Right cardiac atrium (tissue), 5 donors: ENCODE data around the gene SLC6A6. TPM values are rescaled to one million over a fixed set of nuclear protein-coding genes. Genes with fewer than 3 reads are reported as not detected.
A peak's percentile ranks its signal among the peaks of the same experiment; 100 is the strongest.
"Not testable (repeated sequence)": the region's sequence is repeated elsewhere in the genome, so short reads cannot be mapped to it uniquely, and the experiment has no call there.

Source experiments
- ATAC-seq, 2 donors: fragments of 200-7000 bp; cut with Tn5 transposase; one replicate each; pipeline versions ENCODE4 v1.8.0 to v1.9.1; 2020; ENCODE audit warnings: moderate library complexity in 2 of 2, mild to moderate bottlenecking in 1 of 2
- DNase-seq, 3 donors: peaks; one replicate each; pipeline ENCODE4 v3.0.0-alpha.2; 2020
- H3K27ac ChIP-seq: one replicate; pipeline ENCODE4 v1.5.1; 2013; ENCODE audit warnings: mild to moderate bottlenecking, low read length, control low read depth, moderate library complexity
- H3K27me3 ChIP-seq: one replicate; pipeline ENCODE4 v1.6.1; 2013; ENCODE audit not compliant: control insufficient read depth, insufficient read depth
- H3K4me1 ChIP-seq: one replicate; pipeline ENCODE4 v1.6.1; 2013; ENCODE audit warnings: low read length; ENCODE audit not compliant: control insufficient read depth, insufficient read depth
- H3K4me3 ChIP-seq: one replicate; pipeline ENCODE4 v1.5.1; 2013; ENCODE audit warnings: low read length, control low read depth
- H3K9me3 ChIP-seq: one replicate; pipeline ENCODE4 v1.6.1; 2013; ENCODE audit warnings: low read length; ENCODE audit not compliant: control insufficient read depth
- WGBS: extraction: QIAGEN DNeasy Blood & Tissue Kit; methylation state at CpG from one replicate; pipeline ENCODE4 v1.1.7; 2013; 5-methylcytosine and 5-hydroxymethylcytosine counted together
- intact Hi-C, 4 donors: fragments of 100-400 bp; cut with DNase I; formaldehyde crosslinking; loops; one replicate each; pipeline versions ENCODE4 v1.11.0 to v1.14.0; 2022 to 2023
- polyA plus RNA-seq: library from polyadenylated mRNA; stranded (reverse); fragments of 200-250 nt; gene quantifications from one replicate; pipeline ENCODE4 v1.2.3, GENCODE V29; 2013
- total RNA-seq, 4 donors: library from RNA; stranded (reverse); fragmentation: NEBNext Ultra II Directional; extraction: Animal tissue kit (Norgen Biotek cat#: 25700); gene quantifications; one replicate each; pipeline ENCODE4 v1.2.1, GENCODE V29; 2021
- donor health status: healthy with polysubstance abuse.
- donor health status: DM: no; HTN: yes; CAD: no.
- donor health status: DM: no; HTN: no; CAD: no.
- donor health status: DM: no; HTN: yes; CAD: no; lungs with severe emphysema.
- donor health status: DM: yes; HTN: yes; CAD: no.

SLC6A6 gene
- total and polyA plus RNA-seq, 5 donors, result 21.3 to 106 (median 31.6) TPM

DNA sequence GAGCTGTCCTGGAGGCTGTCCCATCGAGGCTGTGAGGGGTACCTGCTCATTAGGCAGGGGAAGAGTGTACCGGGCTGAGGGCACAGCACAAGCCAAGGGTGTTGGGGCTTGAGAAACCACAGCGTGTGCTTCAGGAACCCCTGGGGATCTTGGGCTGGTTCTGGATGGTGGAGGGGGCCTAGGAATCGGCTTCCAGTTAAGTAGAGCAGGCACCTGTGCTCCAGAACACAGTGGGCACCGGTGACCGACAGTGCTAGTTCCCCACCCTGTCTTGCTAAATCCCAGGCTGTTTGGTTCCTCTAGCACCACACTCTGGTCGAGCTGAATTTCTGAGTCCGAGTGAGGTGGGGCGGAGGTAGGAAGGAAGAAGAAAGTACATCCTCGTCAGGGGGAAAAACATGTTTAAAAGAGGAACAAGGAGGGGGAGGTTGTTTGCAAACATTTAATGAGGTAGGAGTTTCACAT, 29.1 kb downstream of the SLC6A6 start:
- ATAC-seq, result no peak
- H3K4me3 ChIP-seq, result no peak overlapping the region
- H3K27me3 ChIP-seq, result no peaks in the 10 kb centered on the region
- H3K4me1 ChIP-seq, result peaks cover 45% of the 10 kb centered on the region
- no peaks in the 10 kb centered on the region for H3K9me3 ChIP-seq
- H3K27ac ChIP-seq, result peak overlapping the region; percentile 49
- 63% methylated on average over 10 of the region's 10 CpGs for WGBS
- peak in 2 of 3 donors; percentile 45 to 56 for DNase-seq
- intact Hi-C loops, result no loop called here

- Histone ChIP-seq H3K27me3 (no peaks in the 10 kb centered on the region), H3K4me3 (no peak overlapping the region), H3K9me3 (no peaks in the 10 kb centered on the region), H3K4me1 (peaks cover 48% of the 10 kb centered on the region), H3K27ac (peak overlapping the region; percentile 88)
- WGBS, result 34% methylated on average over 14 of the region's 14 CpGs
- peak; percentile 90 for ATAC-seq
- intact Hi-C loops, result no loop called here
- peak; percentile 91 to 94 (median 93) for DNase-seq
Observed at GRCh38 chr3:14431917-14432834, 29.8 kb downstream of the SLC6A6 start.

DNA sequence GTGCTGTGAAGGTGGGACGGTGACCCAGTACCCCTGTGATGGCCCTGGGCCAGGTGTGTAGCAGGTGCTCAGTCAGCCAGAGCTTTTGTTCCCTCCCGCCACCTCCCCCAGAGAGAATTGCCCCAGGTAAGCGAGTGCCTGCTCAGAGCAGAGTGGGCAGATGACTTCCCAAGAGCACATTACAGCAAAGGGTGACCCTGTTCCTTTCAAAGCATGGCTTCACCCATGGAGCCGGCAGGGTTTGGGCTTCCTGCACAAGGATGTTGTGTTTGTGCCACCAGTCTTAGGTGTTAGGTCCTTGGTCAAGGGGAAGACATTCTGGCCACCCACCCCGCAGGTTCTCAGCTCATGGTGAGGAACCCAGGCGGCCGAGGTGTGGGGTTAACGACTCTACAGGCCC, 30.7 kb downstream of the SLC6A6 start:
- Histone ChIP-seq H3K4me1 (peaks cover 47% of the 10 kb centered on the region), H3K27me3 (no peaks in the 10 kb centered on the region), H3K9me3 (no peaks in the 10 kb centered on the region), H3K4me3 (no peak overlapping the region), H3K27ac (peak overlapping the region; percentile 88)
- DNase-seq (peak in 2 of 3 donors; percentile 49 to 60), ATAC-seq (no peak)
- intact Hi-C loops, result no loop called here
- WGBS, result 92% methylated on average over 8 of the region's 8 CpGs

DNA sequence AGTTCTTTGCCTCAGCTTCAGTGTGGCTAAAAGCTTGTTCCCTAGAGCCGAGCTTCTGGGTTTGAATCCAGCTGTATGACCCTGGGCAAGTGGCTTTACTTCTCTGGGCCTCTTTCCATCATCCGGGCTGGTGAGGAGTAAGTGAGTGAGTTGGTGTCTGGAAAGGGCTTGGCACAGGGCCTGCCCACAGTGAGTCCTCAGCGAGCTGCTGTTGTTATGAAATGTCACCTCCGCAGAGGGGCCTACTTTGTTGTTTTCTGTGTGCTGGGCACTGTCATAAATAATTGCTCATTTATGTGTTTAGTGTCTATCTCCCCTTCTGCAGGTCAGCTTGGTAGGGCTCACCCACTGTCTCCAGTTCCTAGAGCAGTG, 31.7 kb downstream of the SLC6A6 start:
- 56% methylated on average over 4 of the region's 4 CpGs for WGBS
- peak in 2 of 3 donors; percentile 57 to 59 for DNase-seq
- Histone ChIP-seq H3K27me3 (no peaks in the 10 kb centered on the region), H3K4me1 (peaks cover 49% of the 10 kb centered on the region), H3K4me3 (no peak overlapping the region), H3K27ac (peak overlapping the region; percentile 31), H3K9me3 (no peaks in the 10 kb centered on the region)
- intact Hi-C loops, result no loop called here
- no peak for ATAC-seq

DNA sequence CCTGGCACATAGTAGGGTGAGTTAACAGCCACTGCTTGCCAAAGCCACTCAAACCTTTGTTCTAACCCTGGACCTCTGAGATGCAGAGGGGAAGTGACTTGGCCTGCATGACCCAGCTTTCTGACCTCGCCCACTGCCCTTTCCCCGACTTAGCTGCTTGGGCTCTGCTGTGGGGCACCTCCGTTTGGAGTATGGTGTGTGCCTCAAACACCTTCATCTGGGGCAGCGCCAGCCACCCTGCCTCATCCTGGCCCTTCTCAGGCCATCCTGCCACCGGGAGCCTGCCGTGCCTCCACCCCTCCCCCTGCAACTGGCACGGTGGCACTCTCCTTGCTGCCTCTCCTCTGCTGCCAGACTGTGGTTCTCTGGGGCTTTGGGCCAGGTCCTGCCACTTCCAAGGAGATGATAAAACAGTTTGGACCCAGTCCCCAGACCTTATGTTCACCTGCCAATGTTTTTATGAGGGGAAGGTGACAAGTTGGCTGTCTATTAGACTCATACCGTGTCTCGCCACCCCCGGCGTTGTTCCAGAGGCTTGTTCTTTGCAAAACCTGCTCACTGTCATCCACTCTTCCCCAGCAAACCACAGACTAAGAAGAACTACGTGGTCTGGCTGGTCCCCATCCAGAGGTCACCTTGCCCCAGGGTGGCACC, 32.2 kb downstream of the SLC6A6 start:
- H3K27me3 ChIP-seq, result no peaks in the 10 kb centered on the region
- peak overlapping the region; percentile 31 for H3K27ac ChIP-seq
- intact Hi-C loops, result no loop called here
- 48% methylated on average over 12 of the region's 12 CpGs for WGBS
- no peaks in the 10 kb centered on the region for H3K9me3 ChIP-seq
- H3K4me1 ChIP-seq, result peaks cover 53% of the 10 kb centered on the region
- DNase-seq (peak; percentile 42 to 82 (median 75)), ATAC-seq (peak in 1 of 2 donors; percentile 35)
- H3K4me3 ChIP-seq, result no peak overlapping the region

DNA sequence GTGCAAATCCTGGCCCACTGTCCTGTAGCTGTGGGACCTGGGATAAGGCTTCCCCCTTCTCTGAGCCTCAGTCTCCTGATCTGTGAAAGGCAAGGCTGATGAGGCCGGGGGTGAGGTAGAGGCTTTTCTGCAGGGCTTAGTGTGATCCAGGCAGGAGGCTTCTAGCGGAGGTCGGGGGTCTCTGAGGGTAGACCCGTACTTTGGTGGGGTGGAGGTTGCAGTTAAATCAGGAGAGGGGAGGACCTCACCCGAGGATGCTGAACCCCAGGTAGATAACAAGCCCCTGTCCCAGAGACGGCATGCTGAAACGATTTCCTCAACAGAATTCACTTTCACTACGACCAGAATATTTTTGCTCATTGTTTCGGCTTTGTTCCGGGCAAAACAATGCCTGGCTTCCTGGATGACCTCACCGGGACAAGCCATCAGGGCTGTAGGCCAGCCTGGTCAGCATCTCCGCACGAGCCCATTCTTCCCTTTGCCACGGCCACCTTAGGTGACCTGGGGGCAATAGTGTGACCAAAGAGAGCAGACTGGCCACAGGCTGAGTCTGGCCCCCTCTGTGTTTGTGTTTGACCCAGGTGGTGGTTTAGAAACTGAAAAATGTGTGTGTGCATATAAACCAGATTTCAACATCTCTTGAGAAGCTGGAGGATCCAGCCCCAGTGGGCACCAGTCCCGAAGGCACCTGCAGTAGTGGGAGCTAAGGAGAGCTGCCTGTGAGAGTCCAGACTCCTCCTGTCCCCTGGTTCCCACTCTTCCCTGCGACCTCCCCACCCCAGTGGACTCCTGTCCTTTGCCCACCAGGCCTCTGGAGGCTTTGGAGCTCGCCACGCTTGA, 33.0 kb downstream of the SLC6A6 start:
- Histone ChIP-seq H3K27ac (peak overlapping the region; percentile 31), H3K9me3 (no peaks in the 10 kb centered on the region), H3K27me3 (no peaks in the 10 kb centered on the region), H3K4me1 (peaks cover 58% of the 10 kb centered on the region), H3K4me3 (no peak overlapping the region)
- WGBS, result 68% methylated on average over 18 of the region's 18 CpGs
- peak in 1 of 2 donors; percentile 53 for ATAC-seq
- peak; percentile 50 to 69 (median 66) for DNase-seq
- intact Hi-C loops, result no loop called here

DNA sequence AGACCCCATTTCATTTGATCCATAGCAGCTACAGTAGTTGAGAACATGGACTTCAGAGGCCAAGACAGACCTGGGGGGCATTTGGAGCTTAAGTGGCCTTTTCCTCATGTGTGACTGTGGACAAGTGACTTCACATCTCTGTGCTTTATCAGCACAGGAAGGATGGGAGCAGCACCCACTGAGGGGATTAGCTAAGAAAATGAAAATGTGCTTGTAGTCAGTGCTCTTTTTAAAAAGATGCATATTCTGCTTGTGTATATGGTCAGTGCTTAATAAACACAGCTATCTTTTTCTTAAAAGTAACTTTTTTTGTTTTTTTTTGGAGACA, 34.5 kb downstream of the SLC6A6 start:
- intact Hi-C loops, result no loop called here
- no peak for DNase-seq
- no peaks in the 10 kb centered on the region for H3K9me3 ChIP-seq
- peaks cover 56% of the 10 kb centered on the region for H3K4me1 ChIP-seq
- no peak overlapping the region for H3K4me3 ChIP-seq
- no peaks in the 10 kb centered on the region for H3K27me3 ChIP-seq
- no peak for ATAC-seq
- H3K27ac ChIP-seq, result no peak overlapping the region

- 85% methylated on average over 8 of the region's 8 CpGs for WGBS
- H3K27me3 ChIP-seq, H3K9me3 ChIP-seq, intact Hi-C loops, H3K4me3 ChIP-seq, DNase-seq, H3K27ac ChIP-seq, ATAC-seq: not testable (repeated sequence)
- peaks cover 48% of the 10 kb centered on the region for H3K4me1 ChIP-seq
Observed at GRCh38 chr3:14437705-14438104, 35.3 kb downstream of the SLC6A6 start.

GRCh38 chr3:14438262-14438661, 35.9 kb downstream of the SLC6A6 start:
- peak in 1 of 3 donors; percentile 8 for DNase-seq
- H3K27me3 ChIP-seq, result no peaks in the 10 kb centered on the region
- no peak overlapping the region for H3K4me3 ChIP-seq
- intact Hi-C loops, result no loop called here
- WGBS, result 99% methylated on average over 3 of the region's 3 CpGs
- H3K4me1 ChIP-seq, result peaks cover 43% of the 10 kb centered on the region
- no peak overlapping the region for H3K27ac ChIP-seq
- ATAC-seq, result no peak
- no peaks in the 10 kb centered on the region for H3K9me3 ChIP-seq

- DNase-seq (peak in 1 of 3 donors; percentile 38), ATAC-seq (no peak)
- Histone ChIP-seq H3K4me3 (no peak overlapping the region), H3K9me3 (no peaks in the 10 kb centered on the region), H3K4me1 (peaks cover 40% of the 10 kb centered on the region), H3K27ac (peak overlapping the region; percentile 43), H3K27me3 (no peaks in the 10 kb centered on the region)
- 33% methylated on average over 6 of the region's 6 CpGs for WGBS
- intact Hi-C loops, result no loop called here
Observed at GRCh38 chr3:14438929-14439328, 36.5 kb downstream of the SLC6A6 start.
